GM19238 (cell line): ENCODE data around the gene MUC5AC.
"Not testable (repeated sequence)": the region's sequence is repeated elsewhere in the genome, so short reads cannot be mapped to it uniquely, and the experiment has no call there.

Source experiments
- DNase-seq: peaks from one replicate; pipeline ENCODE4 v3.0.0; 2011; ENCODE audit warnings: low spot score; ENCODE audit not compliant: insufficient read length

The MUC5AC gene

GRCh38 chr11:1148752-1149180, 9.0 kb upstream of the MUC5AC start:
- no peak for DNase-seq

GRCh38 chr11:1149545-1149944, 8.2 kb upstream of the MUC5AC start:
- DNase-seq = no peak

DNA sequence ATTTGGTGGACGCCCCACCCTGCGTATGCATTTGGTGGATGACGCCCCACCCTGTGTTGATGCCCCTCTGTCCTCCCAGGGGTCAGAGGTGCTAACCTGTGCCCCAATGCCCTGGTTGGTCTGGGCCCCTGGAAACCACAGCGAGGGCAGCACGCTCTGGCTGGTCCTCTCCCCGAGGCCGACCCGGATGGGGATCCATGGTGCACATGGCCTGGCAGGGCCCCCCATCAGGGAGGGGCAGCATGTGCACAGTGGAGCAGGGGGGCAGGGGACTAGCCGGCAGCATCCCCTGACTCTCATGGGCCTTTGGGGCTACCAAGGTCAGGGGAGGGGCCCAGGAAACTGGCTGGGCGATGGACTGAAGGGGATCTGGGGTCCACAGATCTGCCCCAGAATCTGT, 7.6 kb upstream of the MUC5AC start:
- no peak for DNase-seq

GRCh38 chr11:1150769-1151365, 6.9 kb upstream of the MUC5AC start:
- DNase-seq = no peak

- DNase-seq = no peak
Observed at GRCh38 chr11:1151366-1152315, 6.1 kb upstream of the MUC5AC start.

DNA sequence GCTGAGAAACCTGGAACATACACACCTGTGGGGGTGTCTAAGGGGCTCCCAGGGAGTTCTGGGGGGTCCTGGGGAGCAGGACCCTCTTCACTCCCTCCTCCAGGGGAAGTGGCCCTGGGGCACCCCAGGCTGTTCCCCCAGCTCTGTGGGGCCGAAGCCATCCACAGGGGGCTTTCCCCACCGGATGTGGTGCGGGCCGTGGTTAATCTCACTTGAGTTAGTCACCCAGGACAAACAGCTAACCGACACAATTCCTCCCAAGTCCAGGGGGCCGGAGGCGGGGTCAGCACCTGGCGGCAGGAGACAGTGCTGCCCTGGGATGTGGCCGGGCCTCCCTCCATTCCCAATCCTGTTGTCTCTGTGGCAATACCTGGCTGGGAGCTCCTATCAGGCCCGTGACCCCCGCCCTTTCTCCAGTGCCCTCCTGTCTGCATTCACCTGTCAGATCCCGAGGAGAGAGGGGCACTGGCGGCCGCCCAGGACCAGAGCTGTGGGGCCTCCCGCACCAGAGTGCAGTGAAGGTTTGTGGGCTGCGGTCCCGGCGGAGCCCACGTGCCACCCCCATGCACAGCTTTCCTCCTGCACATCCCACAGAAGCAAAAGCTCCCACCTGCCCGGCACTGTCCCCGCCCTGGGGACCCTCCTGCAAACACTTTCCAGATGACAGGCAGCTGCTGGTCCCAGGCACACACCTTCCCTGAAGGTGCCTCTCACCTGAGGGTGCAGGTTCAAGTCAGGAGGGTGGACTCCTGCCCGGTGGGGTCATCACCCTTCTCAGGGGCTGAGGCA, 5.2 kb upstream of the MUC5AC start:
- DNase-seq = no peak

GRCh38 chr11:1153105-1153950, 4.4 kb upstream of the MUC5AC start:
- no peak for DNase-seq

DNA sequence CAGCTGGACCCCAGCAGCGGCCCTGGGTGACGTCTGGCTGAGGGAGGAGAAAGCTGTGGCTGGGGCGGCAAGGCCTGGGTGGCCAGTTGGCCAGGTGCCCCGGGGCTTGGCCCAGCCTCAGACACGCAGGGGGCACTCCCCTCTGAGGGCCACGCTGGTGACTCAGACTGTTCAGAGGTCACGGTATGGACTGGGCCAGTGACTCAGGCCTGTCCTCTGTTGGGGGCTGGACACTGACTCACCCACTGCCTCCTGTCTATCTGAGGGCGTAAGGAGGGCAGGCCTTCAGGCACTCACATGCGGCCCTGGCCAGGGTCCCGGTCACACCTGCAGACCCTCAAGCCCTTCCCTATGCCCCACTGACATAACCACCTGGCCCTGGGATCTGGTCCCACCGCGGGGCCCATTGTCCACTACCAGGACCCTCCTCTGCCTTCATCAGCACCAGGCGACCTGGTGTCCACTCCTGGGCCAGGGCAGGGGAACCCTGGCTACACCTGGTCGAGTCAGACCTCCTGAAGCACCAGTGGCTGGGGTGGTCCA, 3.7 kb upstream of the MUC5AC start:
- no peak for DNase-seq

- not testable (repeated sequence) for DNase-seq
Observed at GRCh38 chr11:1154656-1155055, 3.1 kb upstream of the MUC5AC start.

DNA sequence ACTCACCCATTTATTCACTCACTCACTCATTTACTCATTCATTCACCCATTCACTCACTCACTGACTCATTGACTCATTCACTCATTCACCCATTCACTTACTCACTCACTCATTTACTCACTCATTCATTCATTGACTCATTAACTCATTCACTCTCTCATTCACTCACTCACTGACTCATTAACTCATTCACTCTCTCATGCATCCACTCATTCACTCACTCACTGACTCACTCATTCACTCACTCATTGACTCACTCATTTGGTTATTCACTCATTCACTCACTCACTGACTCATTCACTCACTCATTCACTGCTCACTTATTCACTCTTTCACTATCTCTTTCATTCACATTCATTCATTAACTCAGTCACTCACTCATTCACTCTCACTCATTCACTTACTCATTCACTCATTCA, 2.5 kb upstream of the MUC5AC start:
- DNase-seq = no peak

DNA sequence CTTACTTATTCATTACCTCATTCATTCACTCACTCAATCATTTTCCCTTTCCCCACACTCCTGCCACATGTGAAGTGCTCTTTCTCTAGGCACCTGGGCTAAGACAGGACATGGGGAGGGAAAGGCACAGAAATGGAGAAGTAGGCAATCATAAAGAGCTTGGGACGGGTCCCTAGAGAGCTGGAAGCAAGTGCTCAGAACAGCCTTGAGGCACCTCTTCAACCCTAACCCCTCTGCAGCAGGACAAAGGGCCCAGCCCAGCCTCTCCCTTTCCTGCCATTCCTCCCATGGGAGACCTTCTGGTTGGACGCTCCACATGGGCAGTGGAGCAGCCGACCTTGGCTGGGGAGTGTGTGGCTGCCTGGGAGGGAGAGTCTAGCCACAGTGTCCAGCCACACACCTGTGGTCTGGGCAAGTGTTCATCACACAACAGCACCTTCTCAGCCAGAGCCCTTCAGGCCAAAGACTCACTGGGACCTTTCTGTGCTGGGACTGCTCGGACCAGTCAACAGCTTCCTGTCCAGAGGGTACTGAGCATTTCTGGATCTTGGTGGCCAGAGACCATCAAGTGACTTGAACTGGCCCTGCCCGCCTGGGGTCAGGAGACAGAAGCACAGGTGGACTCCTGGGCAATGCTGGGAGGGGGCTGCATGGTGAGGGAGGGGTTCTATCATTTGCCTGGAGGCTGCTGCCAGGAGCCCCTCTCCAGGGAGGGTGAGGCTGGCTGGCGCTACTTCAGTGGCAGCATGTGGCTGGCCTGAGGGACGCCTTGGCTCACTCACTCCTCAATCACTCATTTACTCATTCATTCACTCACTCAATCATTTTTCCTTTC, 1.0 kb upstream of the MUC5AC start:
- DNase-seq = no peak

- no peak for DNase-seq
Observed at GRCh38 chr11:1157341-1157644, 460 bp upstream of the MUC5AC start.

DNA sequence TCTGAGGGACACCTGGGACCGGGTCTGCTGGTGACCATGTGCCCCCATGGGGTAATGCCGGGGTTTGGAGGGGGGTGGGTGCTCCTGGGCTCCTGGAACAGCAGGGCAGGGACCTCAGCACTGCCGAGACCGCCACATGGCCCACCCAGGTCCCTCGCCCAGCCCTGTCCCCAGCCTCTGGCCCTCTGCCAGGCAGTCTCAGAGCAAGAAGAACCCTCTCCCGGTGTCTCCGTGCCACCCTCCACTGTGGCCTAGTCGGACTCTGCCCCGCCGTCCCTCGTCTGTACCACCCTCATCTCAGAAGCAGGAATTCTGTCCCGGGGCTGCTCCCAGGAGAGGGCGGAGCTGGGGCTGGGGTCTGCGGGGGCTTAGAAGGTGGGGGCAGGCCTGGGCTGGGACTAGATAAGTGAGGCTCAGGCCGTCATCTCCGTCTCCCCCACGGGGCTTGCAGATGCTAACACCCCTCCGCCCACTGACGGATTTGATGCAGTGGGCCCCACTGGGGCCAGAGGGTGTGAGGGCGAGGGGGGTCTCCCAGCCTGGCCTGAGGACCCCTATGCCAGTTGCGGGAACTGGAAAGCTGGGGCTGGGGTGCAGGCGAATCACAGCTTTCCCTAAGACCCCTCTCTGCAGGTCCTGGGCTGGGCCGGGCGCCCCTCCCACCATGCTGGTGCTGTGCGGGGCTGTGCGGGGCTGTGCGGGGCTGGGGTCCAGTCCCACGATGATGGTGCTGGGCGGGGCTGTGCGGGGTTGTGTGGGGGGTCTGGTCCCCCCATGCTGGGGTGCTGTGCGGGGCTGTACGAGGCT, 1.1 kb downstream of the MUC5AC start:
- no peak for DNase-seq

GRCh38 chr11:1159488-1160220, 1.9 kb downstream of the MUC5AC start:
- DNase-seq = not testable (repeated sequence)

GRCh38 chr11:1160231-1161101, 2.7 kb downstream of the MUC5AC start:
- DNase-seq = no peak

DNA sequence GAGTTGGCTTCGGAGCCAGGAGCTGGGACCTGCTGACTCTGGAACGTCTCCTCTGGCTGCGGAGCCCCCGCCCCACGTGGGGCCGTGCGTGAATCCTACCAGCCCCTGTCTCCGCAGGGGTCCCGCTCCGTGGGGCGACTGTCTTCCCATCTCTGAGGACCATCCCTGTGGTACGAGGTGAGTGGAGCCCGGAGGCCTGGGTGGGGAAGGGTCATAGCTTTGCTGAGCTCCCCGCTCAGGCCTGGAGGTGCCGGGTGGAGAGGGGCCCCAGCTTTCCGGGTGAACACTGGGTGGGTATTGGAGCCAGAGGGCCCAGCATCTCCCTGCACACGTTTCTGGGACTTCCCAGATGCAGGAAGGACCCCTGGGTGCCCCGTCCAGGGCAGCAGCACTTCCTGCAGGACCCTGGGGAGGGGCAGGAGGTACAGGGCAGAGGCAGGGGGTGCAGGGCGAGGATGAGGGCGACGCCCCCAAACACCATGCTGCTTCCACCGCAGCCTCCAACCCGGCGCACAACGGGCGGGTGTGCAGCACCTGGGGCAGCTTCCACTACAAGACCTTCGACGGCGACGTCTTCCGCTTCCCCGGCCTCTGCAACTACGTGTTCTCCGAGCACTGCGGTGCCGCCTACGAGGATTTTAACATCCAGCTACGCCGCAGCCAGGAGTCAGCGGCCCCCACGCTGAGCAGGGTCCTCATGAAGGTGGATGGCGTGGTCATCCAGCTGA, 3.8 kb downstream of the MUC5AC start:
- DNase-seq = no peak

DNA sequence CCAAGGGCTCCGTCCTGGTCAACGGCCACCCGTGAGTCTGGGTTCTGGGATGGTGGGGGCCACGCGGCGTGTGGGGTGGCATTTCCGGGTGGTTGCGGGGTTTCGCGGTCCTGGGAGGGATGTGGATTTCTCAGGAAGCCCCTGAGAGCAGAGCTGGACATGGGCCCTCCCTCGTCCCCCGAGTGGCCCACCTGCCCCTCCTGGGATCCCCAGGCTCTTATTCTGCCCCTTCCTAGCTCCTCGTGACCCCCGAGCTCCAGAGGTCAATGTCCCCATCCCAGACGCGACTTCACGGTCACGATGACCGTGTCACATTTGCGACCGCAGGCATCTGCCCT, 4.4 kb downstream of the MUC5AC start:
- no peak for DNase-seq
